Upper lobe of right lung (tissue), 1 donor: ENCODE results near the gene GALNT17. TPM values are rescaled to one million over a fixed set of nuclear protein-coding genes. Genes with fewer than 3 reads are reported as not detected.

Experiments
- ATAC-seq: fragments of 200-7000 bp; cut with Tn5 transposase; one replicate; pipeline ENCODE4 v1.9.1; 2020; ENCODE audit warnings: mild to moderate bottlenecking, moderate library complexity
- DNase-seq: peaks from one replicate; pipeline ENCODE4 v3.0.0-alpha.2; 2020
- H3K27ac ChIP-seq: fragments of 200-600 bp; one replicate; pipeline ENCODE4 v1.8.0; 2022
- H3K27me3 ChIP-seq: fragments of 200-600 bp; one replicate; pipeline ENCODE4 v1.8.0; 2022; ENCODE audit warnings: mild to moderate bottlenecking
- H3K36me3 ChIP-seq: fragments of 200-600 bp; one replicate; pipeline ENCODE4 v1.8.0; 2022
- H3K4me1 ChIP-seq: fragments of 200-600 bp; one replicate; pipeline ENCODE4 v1.8.0; 2022
- H3K4me3 ChIP-seq: fragments of 200-600 bp; one replicate; pipeline ENCODE4 v1.8.0; 2022; ENCODE audit warnings: mild to moderate bottlenecking
- H3K9me3 ChIP-seq: fragments of 200-600 bp; one replicate; pipeline ENCODE4 v1.8.0; 2022
- CTCF ChIP-seq: fragments of 200-600 bp; IDR thresholded peaks from one replicate; pipeline ENCODE4 v1.8.0; 2022; ENCODE audit warnings: antibody characterized with exemption
- intact Hi-C: fragments of 100-400 bp; cut with DNase I; formaldehyde crosslinking; loops from one replicate; pipeline ENCODE4 v1.11.0; 2022
- total RNA-seq: library from RNA; stranded (reverse); fragmentation: NEBNext Ultra II Directional; extraction: Animal tissue kit (Norgen Biotek cat#: 25700); gene quantifications from one replicate; pipeline ENCODE4 v1.2.1, GENCODE V29; 2021
- donor health status: DM: no; HTN: yes; CAD: no; lungs with severe emphysema.

Gene GALNT17
- total RNA-seq, 1 donor from 2014 or later: 7.1 TPM

- DNase-seq (no peak), ATAC-seq (no peak)
- Histone ChIP-seq H3K27me3 (no peaks in the 10 kb centered on the region), H3K27ac (no peak overlapping the region), H3K4me3 (no peak overlapping the region), H3K4me1 (no peaks in the 10 kb centered on the region), H3K36me3 (no peaks in the 10 kb centered on the region), H3K9me3 (no peaks in the 10 kb centered on the region)
- intact Hi-C loops: no loop called here
- TF ChIP-seq CTCF: no peak
Observed at GRCh38 chr7:71311576-71311975, 179.6 kb downstream of the GALNT17 start.

- no peak for ATAC-seq
- Histone ChIP-seq H3K36me3 (no peaks in the 10 kb centered on the region), H3K27me3 (no peaks in the 10 kb centered on the region), H3K27ac (no peak overlapping the region), H3K9me3 (no peaks in the 10 kb centered on the region), H3K4me3 (no peak overlapping the region), H3K4me1 (no peaks in the 10 kb centered on the region)
- intact Hi-C loops: no loop called here
- no peak for TF ChIP-seq CTCF
- no peak for DNase-seq
Observed at GRCh38 chr7:71312755-71313490, 181.0 kb downstream of the GALNT17 start.

GRCh38 chr7:71313553-71313952 is 181.6 kb downstream of the GALNT17 start:
- intact Hi-C loops: no loop called here
- H3K4me3 ChIP-seq: no peak overlapping the region
- DNase-seq: no peak
- H3K27me3 ChIP-seq: no peaks in the 10 kb centered on the region
- H3K36me3 ChIP-seq: no peaks in the 10 kb centered on the region
- ATAC-seq: no peak
- H3K4me1 ChIP-seq: no peaks in the 10 kb centered on the region
- TF ChIP-seq CTCF: no peak
- H3K27ac ChIP-seq: no peak overlapping the region
- H3K9me3 ChIP-seq: no peaks in the 10 kb centered on the region

GRCh38 chr7:71320916-71321315 is 189.0 kb downstream of the GALNT17 start:
- ATAC-seq (no peak), DNase-seq (no peak)
- Histone ChIP-seq H3K4me1 (no peaks in the 10 kb centered on the region), H3K27me3 (no peaks in the 10 kb centered on the region), H3K36me3 (no peaks in the 10 kb centered on the region), H3K4me3 (no peak overlapping the region), H3K9me3 (no peaks in the 10 kb centered on the region), H3K27ac (no peak overlapping the region)
- no peak for TF ChIP-seq CTCF
- intact Hi-C loops: no loop called here

- no peak for ATAC-seq
- no peak overlapping the region for H3K4me3 ChIP-seq
Observed at GRCh38 chr7:71322201-71322600, 190.3 kb downstream of the GALNT17 start.

More at GRCh38 chr7:71322201-71322600, 190.3 kb downstream of the GALNT17 start:
- Histone ChIP-seq H3K9me3 (no peaks in the 10 kb centered on the region), H3K27me3 (no peaks in the 10 kb centered on the region), H3K27ac (no peak overlapping the region), H3K4me1 (no peaks in the 10 kb centered on the region), H3K36me3 (no peaks in the 10 kb centered on the region)
- TF ChIP-seq CTCF: no peak
- DNase-seq: no peak
- intact Hi-C loops: no loop called here
